GM12878 (cell line): Measurements from ENCODE around the gene CASK. TPM values are rescaled to one million over a fixed set of nuclear protein-coding genes. Genes with fewer than 3 reads are reported as not detected.

Experiments
- ATAC-seq: fragments of 200-7000 bp; cut with Tn5 transposase; 3 replicates; pipeline ENCODE4 v1.9.1; 2020; ENCODE audit warnings: mild to moderate bottlenecking, moderate library complexity
- BruUV-seq: library from RNA; stranded (reverse); fragments of 400-500 nt; replicated peaks from 2 replicates; lab custom pipeline; 2021; lab: Mats Ljungman, UMichigan
- CTCF ChIA-PET: fragments of 300-600 bp; sonication (Branson Sonifier 250); formaldehyde crosslinking; extraction: SDS; loops from one replicate; lab custom pipeline; 2021; ENCODE audit warnings: inconsistent platforms; lab: Yijun Ruan, JAX
- POLR2A ChIA-PET: fragments of 350-600 bp; formaldehyde crosslinking; extraction: SDS; loops from one replicate; lab custom pipeline; 2021; ENCODE audit warnings: inconsistent platforms; lab: Charles Lee
- RAD21 ChIA-PET: fragments of 300-600 bp; sonication (Branson Sonifier 250); formaldehyde crosslinking; loops from one replicate; lab custom pipeline; 2023; ENCODE audit warnings: antibody characterized with exemption; ENCODE audit not compliant: unreplicated experiment; lab: Charles Lee
- SMC1A ChIA-PET: fragments of 300-600 bp; sonication (Branson Sonifier 250); formaldehyde crosslinking; loops from one replicate; lab custom pipeline; 2023; ENCODE audit not compliant: unreplicated experiment, uncharacterized antibody; lab: Charles Lee
- DNase-seq: peaks from one replicate; pipeline ENCODE4 v3.0.0-alpha.2; 2011; ENCODE audit warnings: low read depth, low spot score
- FAIRE-seq: peaks from 3 replicates; lab custom pipeline; 2011; peaks lifted over from hg19 to GRCh38; lab: Jason Lieb, UNC
- H2AFZ ChIP-seq: 2 replicates; pipeline ENCODE4 v1.6.0; 2011; ENCODE audit warnings: low read depth, low read length, control low read depth; ENCODE audit not compliant: control insufficient read depth
- H3K27ac ChIP-seq: 2 replicates; pipeline ENCODE4 v1.5.1; 2011; ENCODE audit warnings: control low read depth; ENCODE audit not compliant: control insufficient read depth, insufficient read depth
- H3K27me3 ChIP-seq, 2 experiments: replicated peaks in 1 of 2; 2 replicates each; pipeline versions ENCODE4 v1.6.0 to v1.6.1; 2011; ENCODE audit warnings: low read length in 1 of 2; ENCODE audit not compliant: control insufficient read depth in 2 of 2, insufficient read depth in 2 of 2
- H3K36me3 ChIP-seq, 2 experiments: 2 replicates each; pipeline ENCODE4 v1.5.1; 2011; ENCODE audit warnings: low read length in 1 of 2; ENCODE audit not compliant: control insufficient read depth in 2 of 2, insufficient read depth in 2 of 2
- H3K4me1 ChIP-seq: 2 replicates; pipeline ENCODE4 v1.6.1; 2011; ENCODE audit warnings: mild to moderate bottlenecking, low read length, moderate library complexity, mixed read lengths; ENCODE audit not compliant: control insufficient read depth, insufficient read depth
- H3K4me2 ChIP-seq: 2 replicates; pipeline ENCODE4 v1.6.0; 2011; ENCODE audit warnings: control low read depth; ENCODE audit not compliant: control insufficient read depth, insufficient read depth
- H3K4me3 ChIP-seq: fragments of 200-600 bp; sonication (generic); 2 replicates; pipeline ENCODE4 v1.5.1; 2016
- H3K79me2 ChIP-seq: 2 replicates; pipeline ENCODE4 v1.6.0; 2011; ENCODE audit warnings: low read length; ENCODE audit not compliant: control insufficient read depth, insufficient read depth
- H3K9ac ChIP-seq: 2 replicates; pipeline ENCODE4 v1.8.0; 2011; ENCODE audit warnings: low read length, control low read depth, mixed read lengths; ENCODE audit not compliant: control insufficient read depth, insufficient read depth
- H3K9me3 ChIP-seq: replicated peaks from 3 replicates; pipeline ENCODE4 v1.5.1; 2011; ENCODE audit warnings: mild to moderate bottlenecking, low read length; ENCODE audit not compliant: control insufficient read depth, insufficient read depth
- H4K20me1 ChIP-seq: 2 replicates; pipeline ENCODE4 v1.6.0; 2011; ENCODE audit not compliant: control insufficient read depth, insufficient read depth
- BCL11A ChIP-seq: IDR thresholded peaks from 2 replicates; pipeline ENCODE4 v1.6.1; 2011; ENCODE audit warnings: low read depth, low read length
- CEBPZ ChIP-seq: fragments of 150-350 bp; IDR thresholded peaks from 2 replicates; pipeline ENCODE4 v1.6.1; 2016; ENCODE audit warnings: low read depth, low read length
- CUX1 ChIP-seq: IDR thresholded peaks from 2 replicates; pipeline ENCODE4 v1.6.1; 2012; ENCODE audit warnings: improper control_type of control experiment, low read depth, low read length; ENCODE audit not compliant: insufficient replicate concordance
- ETV6 ChIP-seq, 2 experiments: fragments of 450-650 bp in 1 of 2; IDR thresholded peaks in 1 of 2; conservative IDR thresholded peaks in 1 of 2; 2 replicates each; pipeline ENCODE4 v1.6.1; 2014; ENCODE audit warnings: antibody characterized with exemption in 1 of 2, borderline replicate concordance in 1 of 2, low read depth in 1 of 2, mild to moderate bottlenecking in 1 of 2, moderate library complexity in 1 of 2
- GABPA ChIP-seq: IDR thresholded peaks from 2 replicates; pipeline ENCODE4 v1.6.1; 2014; ENCODE audit warnings: antibody characterized with exemption, low read depth, mild to moderate bottlenecking, inconsistent platforms
- IKZF2 ChIP-seq, 2 experiments: fragments of 450-650 bp; IDR thresholded peaks; 2 replicates each; pipeline ENCODE4 v1.6.1; 2017; ENCODE audit warnings: mild to moderate bottlenecking in 2 of 2, moderate library complexity in 2 of 2
- IRF4 ChIP-seq: IDR thresholded peaks from 2 replicates; pipeline ENCODE4 v1.6.1; 2011; ENCODE audit warnings: low read depth, low read length
- IRF5 ChIP-seq: fragments of 450-650 bp; IDR thresholded peaks from 2 replicates; pipeline ENCODE4 v1.6.1; 2017; ENCODE audit warnings: borderline replicate concordance
- KLF5 ChIP-seq: fragments of 450-650 bp; IDR thresholded peaks from 2 replicates; pipeline ENCODE4 v1.6.1; 2014; ENCODE audit warnings: mild to moderate bottlenecking; ENCODE audit not compliant: partially characterized antibody
- NR2C2 ChIP-seq: IDR thresholded peaks from 2 replicates; pipeline ENCODE4 v1.6.1; 2011; ENCODE audit warnings: borderline replicate concordance, low read depth; ENCODE audit not compliant: control insufficient read depth, insufficient read length
- PAX8 ChIP-seq: fragments of 450-650 bp; IDR thresholded peaks from 2 replicates; pipeline ENCODE4 v1.6.1; 2017; ENCODE audit warnings: mild to moderate bottlenecking, moderate library complexity
- RELA ChIP-seq: fragments of 450-650 bp; IDR thresholded peaks from 2 replicates; pipeline ENCODE4 v1.8.0; 2014; ENCODE audit warnings: borderline replicate concordance; ENCODE audit not compliant: partially characterized antibody
- SUZ12 ChIP-seq: fragments of 200-600 bp; sonication (generic); IDR thresholded peaks from one replicate; pipeline ENCODE4 v1.6.1; 2018; ENCODE audit warnings: antibody characterized with exemption, mild to moderate bottlenecking; ENCODE audit not compliant: unreplicated experiment
- TCF7 ChIP-seq: IDR thresholded peaks from 2 replicates; pipeline ENCODE4 v1.6.1; 2014; ENCODE audit warnings: antibody characterized with exemption, borderline replicate concordance
- YY1 ChIP-seq: IDR thresholded peaks from 2 replicates; pipeline ENCODE4 v1.6.1; 2011; ENCODE audit warnings: low read depth, mild to moderate bottlenecking, low read length
- ZNF622 ChIP-seq: fragments of 450-650 bp; IDR thresholded peaks from 2 replicates; pipeline ENCODE4 v1.6.1; 2017; ENCODE audit warnings: mild to moderate bottlenecking, inconsistent platforms
- WGBS: methylation state at CpG from one replicate; pipeline ENCODE4 v1.1.6; 2016; ENCODE audit warnings: low lambda C conversion rate; ENCODE audit not compliant: insufficient replicate concordance, insufficient coverage; ENCODE audit errors: missing lambda C conversion rate; 5-methylcytosine and 5-hydroxymethylcytosine counted together
- in situ Hi-C: fragments of 300-500 bp; cut with MboI; formaldehyde crosslinking; loops from 9 replicates; pipeline ENCODE4 v1.14.3; 2018; ENCODE audit warnings: mixed read lengths
- intact Hi-C: fragments of 100-400 bp; cut with micrococcal nuclease; formaldehyde crosslinking; loops from one replicate; pipeline ENCODE4 v1.14.2; 2022; ENCODE audit not compliant: unreplicated experiment
- polyA plus RNA-seq, 11 experiments: library from polyadenylated mRNA; depleted of rRNA in 4 of 11; unstranded in 6 of 11; stranded (reverse) in 5 of 11; fragments of >200 nt; fragmentation: Nextera tagmentation in 4 of 11; fragmentation: Illumina TruSeq in 1 of 11; extraction: Ambion mirVana in 4 of 11; extraction: Trizol in 1 of 11; gene quantifications; 1 replicate in 1 of 11; 2 replicates in 10 of 11; pipeline versions ENCODE4 v1.2.1 to v1.2.3, GENCODE V29; 2011 to 2016; ENCODE audit warnings: inconsistent platforms in 2 of 11, missing spikeins in 2 of 11, low read depth in 1 of 11
- total RNA-seq, 4 experiments: library from RNA; depleted of rRNA in 3 of 4; stranded (reverse); fragments of >200 nt in 3 of 4; fragmentation: Illumina TruSeq in 1 of 4; extraction: Trizol in 1 of 4; gene quantifications; 2 replicates each; pipeline versions ENCODE4 v1.2.1 to v1.2.3, GENCODE V29; 2013 to 2021

The CASK gene
- total and polyA plus RNA-seq, 10 of the 15 experiments (the other 5 are each of a cell fraction or from before 2014, with no cell fraction given): 0.60 to 45.9 (median 4.8) TPM

- H3K4me1 ChIP-seq: no peaks in the 10 kb centered on the region
- H3K4me2 ChIP-seq: no peak overlapping the region
- H2AFZ ChIP-seq: no peak overlapping the region
- ATAC-seq (peak; percentile 62), DNase-seq (no peak), FAIRE-seq (no peak)
- CTCF ChIA-PET: no interaction called here
- no peak overlapping the region for H3K27ac ChIP-seq
- H3K27me3 ChIP-seq: no peaks in the 10 kb centered on the region
- RAD21 ChIA-PET: no interaction called here
- H3K9me3 ChIP-seq: no peaks in the 10 kb centered on the region
- SMC1A ChIA-PET: interaction anchor here (1.1 kb wide), 1 partner anchor 15 kb away, joined by 3 read pairs; no protein-coding TSS in a partner anchor
- no TSS peak for BruUV-seq
- no peaks in the 10 kb centered on the region for H3K36me3 ChIP-seq
- no peak overlapping the region for H3K4me3 ChIP-seq
- in situ Hi-C loops: no loop called here
- POLR2A ChIA-PET: no interaction called here
- 0 out of 2 replicates have a peak, but pooled peaks cover 3% of the 10 kb centered on the region for H4K20me1 ChIP-seq
- H3K79me2 ChIP-seq: no peaks in the 10 kb centered on the region
- intact Hi-C loops: loop anchor here (5.0 kb wide), 1 partner anchor 51 kb away; the partner anchor contains the start of gene GPR82
- WGBS: 0% methylated on average over 1 of the region's 1 CpG
- no peak overlapping the region for H3K9ac ChIP-seq
- TF ChIP-seq SUZ12: no peak
- TF ChIP-seq ETV6 (conservative IDR thresholded peaks at IDR 0.05 in 1 of 2, IDR thresholded peaks at IDR 0.05 in 1 of 2; ENCODE audit: borderline replicate concordance in 1 of 2, low read depth in 1 of 2): no peak
- no peak for TF ChIP-seq BCL11A
- TF ChIP-seq CEBPZ: no peak
- no peak for TF ChIP-seq IRF5
- TF ChIP-seq IRF4: no peak
- TF ChIP-seq YY1: no peak
- no peak for TF ChIP-seq GABPA
- TF ChIP-seq PAX8: no peak
- no peak for TF ChIP-seq IKZF2 (IDR thresholded peaks at IDR 0.05)
- no peak for TF ChIP-seq NR2C2
- no peak for TF ChIP-seq CUX1
- TF ChIP-seq ZNF622: no peak
- TF ChIP-seq KLF5: no peak
- TF ChIP-seq TCF7: no peak
- no peak for TF ChIP-seq RELA
Observed at GRCh38 chrX:41671082-41671481, 252.3 kb downstream of the CASK start.
